ENCODE measurements around the gene SLC7A10.
"Not testable (repeated sequence)": the region's sequence is repeated elsewhere in the genome, so short reads cannot be mapped to it uniquely, and the experiment has no call there.

The SLC7A10 gene

DNA sequence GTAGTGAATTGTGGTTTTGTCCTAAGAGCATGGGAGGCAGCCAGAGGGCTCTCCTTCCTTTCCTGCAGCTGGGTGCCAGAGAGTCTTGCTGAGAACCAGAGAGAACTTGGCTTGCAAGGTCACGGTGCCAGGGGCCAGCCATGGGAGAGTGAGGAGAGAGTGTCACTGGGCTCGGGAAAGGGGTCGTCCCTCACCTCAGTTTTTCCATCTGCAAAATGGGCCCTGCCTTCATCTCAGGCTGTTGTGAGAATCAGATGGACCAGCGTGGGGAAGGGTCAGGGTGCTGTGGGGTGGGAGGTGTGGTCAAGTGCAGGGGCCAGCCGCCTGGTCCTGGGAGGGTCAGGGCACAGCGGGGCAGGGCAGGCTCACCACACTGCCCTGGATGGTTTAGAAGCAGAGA, 24.2 kb downstream of the SLC7A10 start:
- DNase-seq = no peak

DNA sequence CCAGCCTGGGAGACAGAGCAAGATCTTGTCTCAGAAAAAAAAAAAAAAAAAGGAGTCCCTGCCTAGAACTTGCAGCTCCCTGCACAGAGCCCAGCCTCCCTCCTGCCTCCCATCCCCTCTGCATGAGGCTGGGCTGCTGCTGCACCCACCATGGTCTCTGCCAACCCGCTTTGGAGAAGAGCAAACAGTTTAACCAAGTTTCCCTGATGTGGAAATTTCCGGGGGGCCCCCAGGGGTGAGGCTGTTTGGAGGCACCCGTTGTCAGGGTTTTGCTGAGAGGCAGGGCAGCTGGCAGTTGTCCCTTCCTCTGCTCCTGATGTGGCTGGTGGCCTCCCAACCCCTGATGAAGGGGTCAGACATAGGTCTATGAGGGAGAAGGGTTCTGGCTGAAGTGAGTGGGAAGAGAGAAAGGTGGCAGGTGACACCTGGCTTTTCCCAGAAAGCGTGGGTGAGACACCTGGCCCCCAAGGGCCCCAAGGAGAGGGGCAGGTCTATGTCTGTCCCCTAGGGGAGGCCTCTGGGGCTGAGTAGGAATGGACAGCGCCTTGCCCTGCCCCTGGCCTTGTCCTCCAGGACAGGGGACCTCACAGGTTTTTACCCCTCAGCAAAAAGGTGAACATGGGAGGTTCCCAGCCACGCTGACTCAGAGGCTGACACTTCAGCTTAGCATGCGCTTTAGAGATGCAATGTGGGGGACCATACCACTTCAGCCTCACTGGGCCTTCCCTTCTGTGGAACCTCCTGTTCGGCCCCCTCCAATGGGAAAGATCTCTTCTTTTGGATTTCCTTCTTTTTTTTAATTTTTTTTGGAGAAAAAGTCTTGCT, 26.0 kb downstream of the SLC7A10 start:
- DNase-seq = no peak

DNA sequence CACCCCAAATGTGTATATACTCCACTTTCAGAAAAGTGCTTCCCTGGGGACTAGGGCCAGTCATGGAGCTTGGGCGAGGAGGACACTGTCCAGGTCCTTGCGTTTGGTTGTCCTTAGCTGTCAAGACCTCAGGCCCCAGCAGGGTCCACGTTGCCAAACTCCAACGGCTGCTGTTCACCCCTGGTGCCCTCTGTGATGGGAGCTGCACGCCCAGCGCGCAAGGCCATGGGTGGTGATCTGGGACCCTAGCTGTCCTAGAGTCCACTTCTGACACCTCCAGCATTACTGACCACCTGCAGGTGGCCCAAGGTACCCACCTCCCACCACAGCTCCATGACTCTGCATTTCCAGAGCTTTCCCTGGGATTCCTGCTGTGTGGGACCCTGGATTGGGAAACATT, 27.5 kb downstream of the SLC7A10 start:
- DNase-seq = no peak

DNA sequence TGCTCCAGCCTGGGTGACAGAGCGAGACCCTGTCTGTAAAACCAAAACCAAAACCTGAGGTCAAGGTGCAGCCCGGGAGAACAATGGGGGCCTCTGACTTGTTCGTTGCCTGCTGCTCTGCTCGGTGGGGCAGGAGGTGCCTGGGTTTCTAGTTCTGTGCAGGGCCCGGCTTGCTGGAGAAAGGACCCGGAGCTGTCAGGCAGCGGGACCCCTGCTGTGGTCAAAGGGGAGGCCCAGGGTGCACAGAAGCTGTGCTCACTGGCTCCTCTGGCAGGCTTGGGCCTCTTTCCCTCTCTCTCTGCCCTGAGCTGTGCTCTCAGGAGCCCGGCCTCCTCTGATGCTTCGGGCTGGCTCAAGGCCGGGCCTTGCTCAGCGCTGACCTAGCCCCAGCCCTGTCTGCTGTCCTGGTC, 28.1 kb downstream of the SLC7A10 start:
- DNase-seq = no peak

DNA sequence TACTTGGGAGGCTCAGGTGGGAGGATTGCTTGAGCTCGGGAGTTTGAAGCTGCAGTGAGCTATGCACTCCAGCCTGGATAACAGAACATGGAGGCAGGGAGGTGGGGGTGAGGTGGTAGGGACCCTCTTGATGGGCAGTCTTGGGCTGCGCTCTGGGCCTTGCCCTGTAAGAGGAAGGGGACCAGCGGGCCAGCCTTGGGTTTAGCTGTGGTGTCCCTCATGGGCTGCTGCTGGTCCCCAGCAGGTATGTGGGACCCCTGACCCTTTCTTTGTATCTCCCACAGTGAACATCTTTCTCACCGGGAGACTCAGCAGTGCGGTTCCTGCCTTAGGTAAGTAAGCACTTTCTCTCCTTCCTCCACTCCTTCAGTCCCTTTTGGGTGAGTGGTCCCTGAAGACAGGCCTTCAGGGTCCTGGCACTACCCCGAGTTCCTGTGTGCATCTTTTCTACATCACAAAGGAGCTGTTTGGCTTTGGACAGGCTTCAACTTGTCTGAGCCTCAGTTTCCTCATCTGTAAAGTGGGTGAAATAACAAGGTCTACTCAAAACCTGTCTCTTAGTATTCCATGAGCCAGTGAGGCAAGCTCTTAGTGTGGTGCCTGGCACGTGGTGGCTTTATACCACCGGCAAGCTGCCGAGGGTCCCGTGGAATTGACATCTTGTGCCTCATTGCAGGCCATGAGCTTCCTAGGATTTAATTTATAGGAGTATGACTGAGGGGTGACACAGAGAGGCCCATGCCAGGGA, 29.0 kb downstream of the SLC7A10 start:
- no peak for DNase-seq

DNA sequence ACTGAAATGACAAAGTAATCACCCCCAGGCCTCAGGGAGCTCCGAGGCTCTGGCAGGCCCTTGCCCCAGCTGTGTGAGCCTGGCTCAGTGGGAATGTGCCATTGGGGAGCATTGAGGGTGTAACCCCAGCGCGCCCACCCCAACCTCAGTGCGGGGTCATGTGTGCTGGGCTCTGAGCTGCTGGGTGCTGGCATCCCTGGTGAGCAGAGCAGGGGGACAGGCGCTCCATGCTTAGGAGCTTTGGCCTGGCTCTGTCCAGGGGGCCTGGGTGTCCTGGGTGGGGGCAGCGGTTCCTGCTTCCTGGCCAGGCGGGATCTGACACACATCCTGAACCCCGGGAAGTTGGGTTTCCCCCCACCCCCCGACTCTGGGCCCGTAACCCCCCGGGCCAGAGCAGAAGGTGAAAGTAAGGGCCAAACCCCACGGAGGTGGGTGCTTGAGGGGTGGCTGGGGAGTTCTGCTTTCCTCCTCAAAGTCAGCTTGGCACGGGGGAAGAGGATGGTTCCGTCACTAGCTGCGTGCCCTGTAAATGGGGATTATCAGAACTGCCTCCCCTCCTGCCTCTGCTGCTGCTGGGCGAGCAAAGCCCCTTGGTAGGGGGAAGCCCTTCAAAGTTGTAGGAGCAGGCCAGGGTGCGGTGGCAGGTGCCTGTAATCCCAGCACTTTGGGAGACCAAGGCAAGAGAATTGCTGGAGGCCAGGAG, 29.9 kb downstream of the SLC7A10 start:
- no peak for DNase-seq

DNA sequence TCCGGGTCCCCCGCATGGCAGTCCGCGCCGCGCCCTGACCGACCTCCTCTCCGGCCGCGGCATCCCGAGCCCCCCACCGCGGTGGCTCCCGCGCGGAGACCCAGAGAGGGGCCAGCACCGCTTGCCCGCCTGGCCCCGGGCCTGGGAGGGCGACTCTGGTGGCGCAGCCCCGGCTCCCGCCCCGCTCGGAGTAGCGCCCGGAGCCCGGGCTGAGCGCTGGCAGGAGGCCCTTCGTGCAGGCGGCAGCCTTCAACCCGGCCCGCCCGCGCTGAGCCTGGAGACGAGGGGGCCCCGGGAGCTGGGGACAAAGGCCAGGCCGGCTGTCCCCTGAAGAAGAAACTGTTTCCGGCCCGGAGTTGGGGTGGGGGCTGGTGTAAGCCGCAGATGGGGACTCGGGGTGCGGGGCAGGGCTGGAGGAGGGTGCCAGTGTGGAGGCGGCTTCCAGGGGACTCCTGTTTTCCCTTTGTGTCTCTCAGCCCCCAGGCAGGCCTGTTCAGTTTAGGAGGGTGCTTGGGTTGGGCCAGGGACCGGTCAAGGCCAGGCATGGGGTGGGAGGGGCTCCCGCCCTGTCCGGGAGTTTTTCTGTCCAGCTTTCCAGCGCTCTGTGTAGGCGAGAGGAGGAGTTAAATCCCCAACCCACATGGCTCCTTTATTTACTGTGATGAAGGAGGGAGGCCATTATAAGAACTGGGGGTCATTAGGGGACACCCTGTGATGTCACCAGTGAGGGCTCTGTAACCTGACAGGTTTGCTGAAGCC, 30.6 kb downstream of the SLC7A10 start:
- DNase-seq = no peak

DNA sequence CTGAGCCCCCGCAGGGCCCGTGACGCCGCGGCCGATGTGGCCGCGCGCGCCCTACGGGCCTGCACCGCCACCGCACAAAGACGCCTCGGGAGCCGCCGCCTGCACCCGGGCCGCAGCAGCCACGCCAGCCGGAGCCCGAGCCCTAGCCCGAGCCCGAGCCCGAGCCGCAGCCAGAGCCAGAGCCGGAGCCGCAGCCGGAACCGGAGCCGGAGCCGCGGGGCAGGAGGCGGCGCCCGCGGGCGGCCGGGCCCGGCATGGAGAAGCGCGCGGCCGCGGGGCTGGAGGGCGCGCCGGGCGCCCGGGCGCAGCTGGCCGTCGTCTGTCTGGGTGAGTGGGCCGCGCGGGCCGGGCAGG, 31.1 kb downstream of the SLC7A10 start:
- peak in 1 of 2 donors; percentile 32 for DNase-seq

DNA sequence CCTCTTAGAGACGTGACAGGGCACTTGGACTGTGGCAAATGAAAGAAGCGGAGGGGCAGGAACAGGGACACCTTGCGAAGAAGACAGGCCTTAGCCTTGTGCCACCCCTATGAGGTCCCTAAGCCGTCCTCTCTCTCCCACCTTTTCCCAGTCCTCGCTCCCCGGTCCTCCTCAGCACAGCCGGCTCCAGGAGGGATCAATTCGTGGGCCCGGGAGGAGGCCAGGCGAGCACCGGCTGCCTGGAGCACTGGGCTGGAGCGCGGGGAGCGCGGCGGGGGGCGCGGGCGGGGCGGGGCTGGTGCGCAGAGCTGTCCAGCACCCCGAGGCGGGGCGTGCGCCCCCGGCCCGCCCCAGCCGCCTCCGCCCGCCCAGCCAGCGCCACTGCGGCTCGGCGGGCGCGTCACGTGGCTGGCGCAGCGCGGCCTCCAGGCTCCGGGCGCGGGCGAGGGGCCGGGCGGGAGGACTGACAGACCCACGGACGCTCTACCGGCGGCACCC, 31.7 kb downstream of the SLC7A10 start, which contains the start of gene LRP3:
LRP3 (plus strand) TSS at position 466 of the 498 bp plus-strand sequence. CDS start 456 bp downstream, outside the sequence.
- peak; percentile 7 to 23 for DNase-seq

DNA sequence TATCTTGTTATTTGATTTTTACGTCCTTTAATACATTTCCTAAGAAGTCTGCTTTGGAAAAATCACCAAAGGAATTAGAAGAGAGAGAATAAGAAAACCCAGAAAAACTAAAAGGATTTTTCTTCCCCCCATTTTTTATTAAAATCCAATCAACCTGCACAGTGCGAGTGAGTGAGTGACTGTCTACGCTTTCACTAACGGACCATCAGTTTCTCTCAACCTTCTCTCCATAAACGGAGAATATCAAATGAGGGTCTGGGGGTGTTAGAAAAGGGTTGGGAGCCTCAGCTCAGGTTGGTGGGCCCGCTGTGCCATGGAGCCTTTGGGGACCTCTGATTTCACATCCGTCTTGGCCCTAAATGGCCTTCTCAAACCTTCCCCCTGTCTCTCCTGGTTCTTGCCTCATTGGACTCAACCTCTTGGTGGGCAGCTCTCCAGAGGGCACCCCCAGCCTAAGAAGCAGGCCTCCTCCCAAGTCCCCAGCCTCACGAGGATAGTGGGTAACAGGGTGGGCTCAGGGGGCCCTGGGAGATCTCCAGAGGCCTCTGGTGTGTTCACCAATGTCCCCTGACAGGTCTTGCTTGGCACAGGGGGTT, 32.3 kb downstream of the SLC7A10 start:
- no peak for DNase-seq

DNA sequence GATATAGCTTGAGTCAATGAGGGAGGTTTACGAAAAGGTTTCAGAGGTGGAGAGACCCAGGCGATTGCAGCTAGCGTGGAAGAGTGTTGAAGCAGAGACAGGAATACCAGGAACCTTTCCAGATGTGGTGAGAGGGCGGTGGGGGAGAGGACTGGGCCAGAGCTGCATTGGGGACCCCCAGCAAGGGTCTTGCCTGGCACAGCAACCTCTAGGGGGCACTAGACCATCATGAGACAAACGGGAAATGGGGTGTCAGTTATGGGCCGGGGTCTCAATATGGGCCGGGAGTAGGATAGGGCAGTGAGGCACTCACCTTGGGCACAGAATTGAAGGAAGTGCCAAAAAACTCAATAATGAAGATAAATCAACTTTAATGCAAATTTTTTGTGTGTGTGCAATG, 33.6 kb downstream of the SLC7A10 start:
- no peak for DNase-seq

DNA sequence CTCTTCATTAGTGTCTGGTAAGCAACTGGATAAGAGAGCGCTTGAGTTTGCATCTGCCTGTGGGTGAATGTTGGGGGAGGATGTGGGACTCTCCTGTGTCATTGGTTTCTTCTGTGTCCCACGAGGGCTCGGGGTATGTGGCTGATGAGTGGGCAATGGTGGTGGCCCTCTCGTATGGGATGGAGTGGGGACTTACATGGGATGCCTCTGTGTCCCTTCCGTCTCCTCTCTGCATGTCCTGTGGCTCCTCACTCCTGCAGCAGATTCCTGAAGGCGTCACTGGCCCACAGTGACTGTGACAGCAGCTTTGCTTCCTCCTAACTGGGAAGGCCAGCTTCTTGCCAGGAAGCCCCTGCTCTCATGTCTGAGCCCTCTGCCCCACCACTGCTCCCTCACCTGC, 34.1 kb downstream of the SLC7A10 start:
- no peak for DNase-seq

DNA sequence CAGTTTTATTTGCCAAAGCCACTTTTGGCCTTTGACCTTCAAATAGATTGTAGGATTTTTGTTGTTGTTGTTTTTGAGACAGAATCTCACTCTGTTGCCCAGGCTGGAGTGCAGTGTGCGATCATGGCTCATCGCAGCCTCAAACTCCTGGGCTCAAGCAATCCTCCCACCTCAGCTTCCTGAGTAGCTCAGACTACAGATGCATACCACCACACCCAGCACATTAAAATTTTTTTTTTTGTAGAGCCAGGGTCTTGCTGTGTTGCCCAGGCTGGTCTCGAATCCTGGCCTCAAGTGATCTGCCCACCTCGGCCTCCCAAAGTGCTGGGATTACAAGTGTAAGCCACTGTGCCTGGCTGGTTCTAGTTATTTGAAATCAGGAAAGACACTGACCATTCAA, 34.6 kb downstream of the SLC7A10 start:
- not testable (repeated sequence) for DNase-seq

DNA sequence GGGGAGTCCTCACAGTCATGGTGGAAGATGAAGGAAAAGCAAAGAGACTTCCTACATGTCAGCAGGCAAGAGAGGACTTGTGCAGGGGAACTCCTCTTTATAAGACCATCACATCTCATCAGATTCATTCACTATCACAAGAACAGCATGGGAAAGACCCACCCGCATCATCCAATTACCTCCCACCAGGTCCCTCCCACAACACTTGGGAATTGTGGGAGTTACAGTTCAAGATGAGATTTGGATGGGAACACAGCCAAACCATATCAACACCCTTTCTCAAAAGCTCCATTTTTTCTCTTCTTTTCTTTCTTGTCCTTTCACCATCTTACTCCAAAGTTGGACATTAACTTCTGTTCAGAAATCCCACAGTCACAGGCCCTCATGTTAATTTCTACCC, 36.2 kb downstream of the SLC7A10 start:
- no peak for DNase-seq

DNA sequence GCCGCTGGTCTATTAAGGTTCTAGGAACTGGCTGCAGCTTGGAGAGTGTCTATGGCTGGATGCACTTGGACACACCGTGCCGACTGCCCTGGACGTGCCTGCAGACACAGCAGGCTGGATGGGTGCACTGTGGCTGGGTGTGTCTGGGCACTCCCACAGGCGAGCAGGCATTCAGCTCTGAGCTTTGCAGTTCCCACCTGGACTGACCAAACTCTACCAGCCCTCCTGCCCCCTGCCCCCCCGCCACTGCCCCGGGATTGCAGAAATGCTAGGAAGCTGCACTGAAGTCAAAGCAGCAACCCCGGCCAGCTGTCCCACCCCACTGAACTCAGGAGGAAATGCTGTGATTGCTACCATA, 38.5 kb downstream of the SLC7A10 start:
- no peak for DNase-seq

DNA sequence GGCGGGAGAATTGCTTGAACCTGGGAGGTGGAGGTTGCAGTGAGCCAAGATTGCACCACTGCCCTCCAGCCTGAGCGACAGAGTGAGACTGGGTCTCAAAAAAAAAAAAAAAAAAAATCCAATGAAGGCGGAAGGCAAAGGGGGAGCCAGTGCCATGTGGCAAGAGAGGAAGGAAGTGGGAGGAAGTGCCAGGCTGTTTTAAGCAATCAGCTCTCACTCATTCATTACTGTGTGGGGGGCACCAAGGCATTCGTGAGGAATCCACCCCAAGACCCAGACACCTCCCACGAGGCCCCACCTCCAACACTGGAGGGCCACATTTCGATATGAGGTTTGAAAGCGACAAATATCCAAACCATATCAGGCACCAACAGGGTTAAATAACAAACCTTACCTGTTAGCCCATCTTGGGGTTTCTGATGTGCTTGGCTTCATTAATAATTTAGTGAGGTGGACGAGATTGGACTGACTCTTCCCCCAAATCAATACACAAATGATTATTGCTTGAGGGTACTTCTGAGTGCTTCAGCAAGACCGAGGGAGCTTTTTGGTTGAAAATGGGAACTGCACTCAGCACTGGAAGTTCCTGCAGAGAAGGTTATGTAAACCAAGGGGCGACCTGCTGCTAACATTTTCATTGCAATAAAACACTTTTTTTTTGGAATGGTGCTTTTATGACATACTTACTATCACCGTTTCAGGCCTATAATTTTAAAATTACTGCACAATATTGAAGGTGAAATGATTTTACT, 39.0 kb downstream of the SLC7A10 start:
- DNase-seq = peak; percentile 51 to 68

DNA sequence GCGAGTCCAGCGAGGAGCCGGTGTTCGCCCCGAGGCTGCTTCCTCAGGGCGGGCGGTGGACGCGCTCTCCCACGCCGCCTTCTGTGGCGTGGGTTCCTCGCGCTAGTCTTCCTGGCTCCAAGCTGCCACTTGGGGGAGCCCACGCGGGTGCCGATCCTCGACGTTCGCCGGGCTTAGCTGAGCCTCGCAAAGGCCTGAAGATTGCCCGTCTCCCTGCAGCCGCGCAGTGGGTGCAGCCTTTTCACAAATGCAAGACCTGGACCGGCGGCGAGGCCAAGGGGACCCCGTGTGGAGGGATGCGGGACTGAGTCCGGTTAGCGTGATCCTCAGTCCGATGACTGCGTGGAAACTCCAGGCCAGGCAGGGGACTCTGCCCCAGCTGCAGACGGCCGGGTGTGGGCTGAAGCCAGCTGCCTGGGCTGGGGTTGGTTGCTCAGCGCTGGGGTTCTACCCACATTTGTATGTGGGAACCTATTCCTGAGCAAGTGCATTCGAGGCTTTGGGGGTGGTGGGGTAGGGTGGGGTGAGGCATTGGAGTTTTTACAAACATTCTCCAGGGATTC, 48.2 kb downstream of the SLC7A10 start:
- no peak for DNase-seq

DNA sequence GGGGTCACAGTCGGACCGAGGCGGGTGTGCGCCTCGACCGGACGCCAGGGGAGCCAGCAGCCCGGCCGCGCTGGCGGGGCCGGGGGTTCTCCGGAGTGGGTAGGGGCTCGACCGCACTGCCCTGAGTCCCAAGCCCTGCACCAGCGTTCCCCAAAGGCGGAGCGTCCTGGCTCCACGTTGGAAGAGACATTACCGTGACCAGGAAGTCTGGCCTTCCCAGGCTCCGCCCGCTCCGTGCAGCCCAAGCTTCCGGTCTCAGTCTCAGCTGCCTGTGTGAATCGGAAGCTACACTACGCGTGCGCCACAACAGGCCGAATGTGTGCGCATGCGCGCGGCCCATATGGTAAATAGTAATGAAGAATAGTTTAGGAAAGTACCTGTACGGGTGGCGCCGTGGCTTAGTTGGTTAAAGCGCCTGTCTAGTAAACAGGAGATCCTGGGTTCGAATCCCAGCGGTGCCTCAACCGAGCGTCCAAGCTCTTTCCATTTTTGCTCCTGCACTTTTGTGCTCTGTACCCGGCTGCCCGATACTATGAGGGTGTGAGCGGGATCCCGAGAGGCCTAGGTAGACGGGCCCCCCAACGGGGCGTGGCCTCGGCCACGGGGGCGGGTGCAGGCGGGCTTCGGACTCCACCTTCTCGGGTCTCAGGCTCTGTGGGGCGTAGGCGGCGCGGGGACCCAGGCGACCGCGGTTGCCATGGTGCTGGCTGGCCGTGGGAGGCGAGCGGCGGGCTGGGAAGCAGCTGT, 48.8 kb downstream of the SLC7A10 start:
- peak; percentile 98 to 99 for DNase-seq

DNA sequence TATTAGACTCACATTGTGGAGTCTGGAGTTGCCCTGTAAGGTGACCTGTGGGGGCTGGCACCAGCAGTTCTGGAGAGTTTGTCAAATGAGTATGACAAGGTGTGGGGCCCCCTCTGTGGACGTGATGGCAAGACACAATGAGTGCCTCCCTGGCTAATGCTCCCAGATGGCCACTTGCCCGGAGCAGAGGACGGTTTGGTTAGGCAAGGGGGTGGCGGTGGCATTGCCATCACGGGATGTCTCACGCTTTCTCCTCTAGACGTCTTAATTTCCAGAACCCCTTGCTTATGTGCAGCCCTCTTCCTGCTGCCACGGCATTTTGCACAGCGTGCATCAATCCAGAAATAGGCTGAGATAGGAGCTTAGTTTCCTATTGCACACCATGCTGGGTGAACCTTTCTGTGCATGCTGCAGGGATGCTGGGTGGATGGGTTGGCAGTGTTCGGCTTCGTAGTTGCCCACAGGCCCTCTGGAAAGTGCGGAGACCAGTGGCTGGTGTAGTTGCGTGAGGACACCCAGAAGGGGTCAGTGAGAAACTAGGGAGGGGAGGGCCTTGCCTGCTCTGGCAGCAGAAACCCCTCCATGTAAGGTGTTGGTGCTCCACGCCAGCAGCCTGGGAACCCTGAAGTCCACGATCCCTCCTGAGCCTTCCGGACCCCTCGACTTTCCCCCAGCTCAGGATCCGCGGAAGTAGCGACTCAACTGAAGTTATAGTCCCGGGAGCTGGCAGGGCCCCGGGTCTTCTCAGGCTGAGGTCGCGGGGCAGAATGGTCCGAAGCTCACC, 49.6 kb downstream of the SLC7A10 start:
- no peak for DNase-seq
